Body of pancreas (tissue), 4 donors: ENCODE data around the gene CCDC117.

Source experiments
- POLR2A ChIP-seq, 3 donors: fragments of 450-650 bp; IDR thresholded peaks; one replicate each; pipeline ENCODE4 v1.6.1; 2016; ENCODE audit warnings: antibody characterized with exemption in 3 of 3, mild to moderate bottlenecking in 2 of 3
- TF ChIP-seq, protein P1 (sequence below), 7 experiments: fragments of 450-650 bp in 4 of 7; fragments of 200-600 bp in 3 of 7; sonication (generic) in 3 of 7; IDR thresholded peaks; one replicate each; pipeline ENCODE4 v1.5.1; 2016 to 2019; ENCODE audit warnings: antibody characterized with exemption in 7 of 7

DNA sequence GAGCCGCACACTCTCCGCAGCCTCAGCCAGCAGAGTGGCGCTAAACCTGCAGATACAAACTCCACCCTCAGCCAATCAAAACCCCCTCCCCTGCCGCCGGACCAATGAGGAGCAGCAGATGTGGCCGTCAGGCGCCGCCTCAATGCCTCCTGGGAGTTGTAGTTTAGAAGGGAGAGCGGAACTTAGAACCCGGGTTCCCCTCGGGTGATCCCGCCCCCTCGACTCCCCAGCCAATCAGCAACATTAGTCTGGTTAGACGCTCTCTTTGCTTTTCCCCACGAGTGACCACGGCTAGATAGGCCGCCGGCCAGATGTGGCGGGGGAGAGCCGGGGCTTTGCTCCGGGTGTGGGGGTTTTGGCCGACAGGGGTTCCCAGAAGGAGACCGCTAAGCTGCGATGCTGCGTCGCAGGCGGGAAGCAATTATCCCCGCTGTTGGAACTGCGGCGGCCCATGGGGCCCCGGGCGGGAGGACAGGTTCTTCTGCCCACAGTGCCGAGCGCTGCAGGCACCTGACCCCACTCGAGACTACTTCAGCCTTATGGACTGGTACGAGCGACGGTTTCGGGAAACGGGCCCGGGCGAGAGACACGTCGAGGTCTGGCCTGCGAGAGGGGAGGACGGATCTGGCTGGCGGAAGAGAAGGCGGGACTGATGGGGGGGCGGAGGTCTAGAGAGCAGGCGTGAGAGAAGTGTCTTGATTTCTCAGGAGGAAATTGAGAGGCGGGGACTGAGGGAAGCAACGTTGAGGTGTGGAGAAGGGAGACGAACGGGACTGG lies 30.5 kb upstream of the CCDC117 start, which contains the start of the genes CHEK2 and HSCB:
- TF ChIP-seq, protein P1, sequence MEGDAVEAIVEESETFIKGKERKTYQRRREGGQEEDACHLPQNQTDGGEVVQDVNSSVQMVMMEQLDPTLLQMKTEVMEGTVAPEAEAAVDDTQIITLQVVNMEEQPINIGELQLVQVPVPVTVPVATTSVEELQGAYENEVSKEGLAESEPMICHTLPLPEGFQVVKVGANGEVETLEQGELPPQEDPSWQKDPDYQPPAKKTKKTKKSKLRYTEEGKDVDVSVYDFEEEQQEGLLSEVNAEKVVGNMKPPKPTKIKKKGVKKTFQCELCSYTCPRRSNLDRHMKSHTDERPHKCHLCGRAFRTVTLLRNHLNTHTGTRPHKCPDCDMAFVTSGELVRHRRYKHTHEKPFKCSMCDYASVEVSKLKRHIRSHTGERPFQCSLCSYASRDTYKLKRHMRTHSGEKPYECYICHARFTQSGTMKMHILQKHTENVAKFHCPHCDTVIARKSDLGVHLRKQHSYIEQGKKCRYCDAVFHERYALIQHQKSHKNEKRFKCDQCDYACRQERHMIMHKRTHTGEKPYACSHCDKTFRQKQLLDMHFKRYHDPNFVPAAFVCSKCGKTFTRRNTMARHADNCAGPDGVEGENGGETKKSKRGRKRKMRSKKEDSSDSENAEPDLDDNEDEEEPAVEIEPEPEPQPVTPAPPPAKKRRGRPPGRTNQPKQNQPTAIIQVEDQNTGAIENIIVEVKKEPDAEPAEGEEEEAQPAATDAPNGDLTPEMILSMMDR (IDR thresholded peaks at IDR 0.05) = peak in 2 of 7 experiments; percentile 18 to 27
- TF ChIP-seq POLR2A (IDR thresholded peaks at IDR 0.05) = peak; percentile 37 to 92 (median 90)
